Activated T-cell treated with anti-CD3 and anti-CD28 coated beads for 1 hour (primary cell): ENCODE measurements around the gene FES.

ENCODE experiments used
- DNase-seq: peaks from one replicate; pipeline ENCODE4 v3.0.0-alpha.2; 2020; ENCODE audit warnings: low read depth

FES gene

GRCh38 chr15:90876512-90877170 is 7.7 kb upstream of the FES start:
- no peak for DNase-seq

DNA sequence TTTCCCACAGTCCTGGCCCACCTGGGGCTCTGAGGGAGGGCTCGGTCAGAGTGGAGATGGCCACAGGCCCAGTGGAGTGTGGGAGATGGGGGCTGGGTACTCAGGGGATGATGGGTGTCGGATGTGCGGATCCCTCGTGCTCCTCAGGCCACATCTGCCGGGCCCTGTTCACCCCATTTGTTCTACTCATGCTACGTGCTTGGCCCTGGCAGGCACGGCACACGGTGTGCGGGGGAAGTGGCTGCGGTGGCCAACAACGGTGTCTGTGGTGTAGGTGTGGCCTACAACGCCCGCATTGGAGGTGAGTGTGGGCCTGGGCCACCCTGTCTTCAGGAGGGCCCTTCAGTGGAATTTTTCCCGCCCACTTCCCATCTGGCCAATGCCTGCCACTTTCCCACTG is 7.0 kb upstream of the FES start:
- no peak for DNase-seq

DNA sequence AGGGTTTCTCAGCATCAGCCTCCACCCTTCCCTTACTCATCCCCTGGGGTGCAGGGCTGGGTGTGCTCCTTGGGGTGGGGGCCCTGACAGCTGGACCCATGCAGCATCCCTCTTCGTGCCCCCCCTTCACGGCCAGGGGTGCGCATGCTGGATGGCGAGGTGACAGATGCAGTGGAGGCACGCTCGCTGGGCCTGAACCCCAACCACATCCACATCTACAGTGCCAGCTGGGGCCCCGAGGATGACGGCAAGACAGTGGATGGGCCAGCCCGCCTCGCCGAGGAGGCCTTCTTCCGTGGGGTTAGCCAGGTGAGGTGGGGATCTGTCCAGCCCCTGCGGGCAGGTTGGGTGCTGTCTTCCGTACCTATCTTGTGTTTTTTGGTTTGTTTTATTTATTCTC is 6.3 kb upstream of the FES start:
- no peak for DNase-seq

- DNase-seq: no peak
Measured at GRCh38 chr15:90878660-90879059, 5.6 kb upstream of the FES start.

DNA sequence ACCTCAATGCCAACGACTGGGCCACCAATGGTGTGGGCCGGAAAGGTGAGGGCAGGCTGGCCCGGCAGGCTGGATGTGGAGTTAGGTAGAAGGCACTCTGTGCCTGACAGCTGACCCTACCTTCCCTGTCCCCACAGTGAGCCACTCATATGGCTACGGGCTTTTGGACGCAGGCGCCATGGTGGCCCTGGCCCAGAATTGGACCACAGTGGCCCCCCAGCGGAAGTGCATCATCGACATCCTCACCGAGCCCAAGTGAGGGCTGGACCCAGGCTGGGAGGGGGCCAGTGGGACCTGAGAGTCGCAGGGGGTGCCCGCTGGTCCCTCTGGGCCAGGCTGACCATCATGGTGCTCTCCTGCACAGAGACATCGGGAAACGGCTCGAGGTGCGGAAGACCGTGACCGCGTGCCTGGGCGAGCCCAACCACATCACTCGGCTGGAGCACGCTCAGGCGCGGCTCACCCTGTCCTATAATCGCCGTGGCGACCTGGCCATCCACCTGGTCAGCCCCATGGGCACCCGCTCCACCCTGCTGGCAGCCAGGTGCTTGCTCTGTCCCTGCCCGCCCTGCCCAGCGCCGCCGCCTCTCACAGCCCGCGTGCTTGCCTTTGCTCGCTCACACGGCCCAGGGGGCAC is 4.5 kb upstream of the FES start:
- DNase-seq: no peak

GRCh38 chr15:90880381-90881145 is 3.7 kb upstream of the FES start:
- no peak for DNase-seq

DNA sequence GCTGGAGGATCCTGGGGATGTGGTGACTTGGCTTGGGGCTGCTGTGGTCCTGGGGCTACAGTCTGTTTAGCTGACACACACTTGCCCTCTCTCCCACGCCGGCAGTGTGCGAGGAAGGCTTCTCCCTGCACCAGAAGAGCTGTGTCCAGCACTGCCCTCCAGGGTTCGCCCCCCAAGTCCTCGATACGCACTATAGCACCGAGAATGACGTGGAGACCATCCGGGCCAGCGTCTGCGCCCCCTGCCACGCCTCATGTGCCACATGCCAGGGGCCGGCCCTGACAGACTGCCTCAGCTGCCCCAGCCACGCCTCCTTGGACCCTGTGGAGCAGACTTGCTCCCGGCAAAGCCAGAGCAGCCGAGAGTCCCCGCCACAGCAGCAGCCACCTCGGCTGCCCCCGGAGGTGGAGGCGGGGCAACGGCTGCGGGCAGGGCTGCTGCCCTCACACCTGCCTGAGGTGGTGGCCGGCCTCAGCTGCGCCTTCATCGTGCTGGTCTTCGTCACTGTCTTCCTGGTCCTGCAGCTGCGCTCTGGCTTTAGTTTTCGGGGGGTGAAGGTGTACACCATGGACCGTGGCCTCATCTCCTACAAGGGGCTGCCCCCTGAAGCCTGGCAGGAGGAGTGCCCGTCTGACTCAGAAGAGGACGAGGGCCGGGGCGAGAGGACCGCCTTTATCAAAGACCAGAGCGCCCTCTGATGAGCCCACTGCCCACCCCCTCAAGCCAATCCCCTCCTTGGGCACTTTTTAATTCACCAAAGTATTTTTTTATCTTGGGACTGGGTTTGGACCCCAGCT is 2.9 kb upstream of the FES start:
- no peak for DNase-seq

- no peak for DNase-seq
Measured at GRCh38 chr15:90881978-90882721, 2.2 kb upstream of the FES start.

- DNase-seq: no peak
Measured at GRCh38 chr15:90882781-90883525, 1.4 kb upstream of the FES start.

DNA sequence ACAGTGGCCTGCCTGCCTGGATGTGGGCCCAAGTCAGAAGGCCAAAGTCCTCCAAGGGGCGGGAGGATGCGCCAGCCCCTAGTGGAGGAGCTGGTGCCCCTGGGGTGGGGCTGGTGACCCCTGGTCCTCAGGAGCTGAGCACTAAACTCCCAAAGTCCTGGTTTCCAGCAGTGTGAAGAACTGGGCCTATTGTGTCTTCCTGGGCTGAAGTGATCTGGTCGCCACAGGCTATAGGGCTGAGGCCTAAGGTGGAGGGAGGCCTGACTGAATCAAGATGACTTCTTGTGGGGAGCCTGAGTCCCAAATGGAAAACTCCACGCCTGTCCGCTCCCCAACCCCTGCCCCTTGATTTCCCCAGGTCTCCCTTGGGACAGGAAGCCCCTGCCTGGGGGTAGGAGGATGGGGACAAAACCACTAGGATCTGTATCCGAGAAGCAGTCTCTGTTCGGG is 753 bp upstream of the FES start:
- no peak for DNase-seq

GRCh38 chr15:90884719-90885431 is 571 bp downstream of the FES start:
- no peak for DNase-seq

DNA sequence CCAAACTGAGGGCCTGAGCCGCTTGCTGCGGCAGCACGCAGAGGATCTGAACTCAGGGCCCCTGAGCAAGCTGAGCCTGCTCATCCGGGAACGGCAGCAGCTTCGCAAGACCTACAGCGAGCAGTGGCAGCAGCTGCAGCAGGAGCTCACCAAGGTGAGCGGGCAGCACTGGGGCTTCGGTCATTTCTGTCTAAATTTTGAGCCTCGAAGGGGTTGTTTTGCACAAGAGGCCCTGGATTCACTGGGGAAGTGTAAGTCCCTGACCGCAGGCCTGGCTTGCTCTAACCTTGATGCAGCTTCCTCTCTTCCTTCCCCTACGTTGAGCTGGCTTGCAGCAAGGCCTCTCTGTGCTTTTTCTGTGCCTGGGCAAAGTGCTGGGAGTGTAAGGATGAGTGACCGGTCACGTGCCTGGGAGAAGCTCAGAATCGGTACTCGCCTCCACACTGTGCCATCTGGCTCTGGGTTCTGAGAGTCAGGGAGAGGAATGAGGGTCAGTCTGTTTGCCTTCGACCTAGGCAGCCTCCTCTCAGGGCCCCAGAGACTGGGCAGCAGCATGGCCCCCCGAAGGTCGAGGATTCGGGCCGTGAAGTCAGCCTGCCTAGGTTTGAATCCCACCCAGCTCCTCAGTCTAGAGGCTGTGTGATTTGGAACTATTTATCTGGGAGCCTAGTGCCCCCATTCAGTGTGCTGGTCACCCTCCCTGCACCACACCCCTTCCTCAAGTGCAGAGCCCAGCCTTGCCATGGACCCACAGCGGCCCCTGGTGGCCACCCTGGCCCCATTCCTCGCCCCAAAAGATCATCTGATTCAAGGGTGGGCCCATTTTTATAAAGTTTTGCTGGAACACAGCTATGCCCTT is 1.4 kb downstream of the FES start:
- peak; percentile 80 for DNase-seq

DNA sequence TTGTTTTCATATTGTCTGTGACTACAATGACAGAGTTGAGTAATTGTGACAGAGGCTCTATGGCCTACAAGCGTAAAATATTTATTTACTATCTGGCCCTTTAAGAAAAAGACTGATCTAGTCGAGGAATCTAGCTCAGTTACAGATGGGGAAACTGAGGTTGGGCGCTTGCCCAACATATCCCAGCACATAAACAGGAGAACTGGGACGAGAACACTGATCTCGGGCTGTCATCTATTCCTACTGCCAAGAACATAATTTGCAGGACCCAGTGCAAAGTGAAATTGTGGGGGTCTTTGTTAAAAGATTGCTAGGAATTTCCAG is 1.9 kb downstream of the FES start:
- DNase-seq: no peak

DNA sequence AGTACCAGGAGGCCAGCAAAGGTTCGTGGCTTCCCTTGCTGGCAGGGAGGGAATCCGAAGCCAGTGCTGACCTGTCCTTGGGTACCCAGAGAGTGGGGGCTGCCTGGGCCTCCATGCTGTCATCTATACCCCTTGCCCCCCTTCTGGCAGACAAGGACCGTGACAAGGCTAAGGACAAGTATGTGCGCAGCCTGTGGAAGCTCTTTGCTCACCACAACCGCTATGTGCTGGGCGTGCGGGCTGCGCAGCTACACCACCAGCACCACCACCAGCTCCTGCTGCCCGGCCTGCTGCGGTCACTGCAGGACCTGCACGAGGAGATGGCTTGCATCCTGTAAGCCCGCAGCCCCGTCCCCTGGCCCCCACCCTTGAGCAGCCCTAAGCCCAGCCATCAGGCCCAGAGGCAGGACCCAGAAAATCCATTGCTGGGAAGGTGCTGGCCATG is 2.8 kb downstream of the FES start:
- no peak for DNase-seq

DNA sequence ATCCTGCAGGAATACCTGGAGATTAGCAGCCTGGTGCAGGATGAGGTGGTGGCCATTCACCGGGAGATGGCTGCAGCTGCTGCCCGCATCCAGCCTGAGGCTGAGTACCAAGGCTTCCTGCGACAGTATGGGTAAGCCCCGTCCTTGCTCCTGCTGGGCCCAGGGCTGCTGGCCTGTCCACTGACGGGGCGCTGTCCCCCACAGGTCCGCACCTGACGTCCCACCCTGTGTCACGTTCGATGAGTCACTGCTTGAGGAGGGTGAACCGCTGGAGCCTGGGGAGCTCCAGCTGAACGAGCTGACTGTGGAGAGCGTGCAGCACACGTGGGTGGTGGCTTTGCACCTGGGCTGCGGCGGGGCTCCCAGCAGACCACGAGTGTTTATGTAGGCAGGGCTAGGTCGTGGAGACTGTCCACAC is 5.0 kb downstream of the FES start:
- DNase-seq: no peak

DNA sequence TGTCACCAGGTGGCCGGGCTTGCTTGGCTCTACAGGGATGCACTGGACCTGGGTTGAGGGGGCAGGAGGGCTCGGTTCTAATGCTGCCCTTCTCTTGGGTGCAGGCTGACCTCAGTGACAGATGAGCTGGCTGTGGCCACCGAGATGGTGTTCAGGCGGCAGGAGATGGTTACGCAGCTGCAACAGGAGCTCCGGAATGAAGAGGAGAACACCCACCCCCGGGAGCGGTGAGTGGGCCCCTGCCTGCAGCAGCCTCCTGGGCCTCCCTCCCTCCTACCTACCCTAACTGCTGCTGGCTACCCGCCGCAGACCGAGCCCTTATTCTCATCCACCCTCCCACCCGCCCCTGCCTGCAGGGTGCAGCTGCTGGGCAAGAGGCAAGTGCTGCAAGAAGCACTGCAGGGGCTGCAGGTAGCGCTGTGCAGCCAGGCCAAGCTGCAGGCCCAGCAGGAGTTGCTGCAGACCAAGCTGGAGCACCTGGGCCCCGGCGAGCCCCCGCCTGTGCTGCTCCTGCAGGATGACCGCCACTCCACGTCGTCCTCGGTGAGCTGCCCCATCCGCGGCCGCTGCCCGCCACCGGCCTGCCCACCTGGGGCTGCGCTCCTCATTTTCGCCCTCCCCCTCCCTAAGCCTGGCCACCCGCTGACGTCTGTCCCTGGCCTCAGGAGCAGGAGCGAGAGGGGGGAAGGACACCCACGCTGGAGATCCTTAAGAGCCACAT is 5.6 kb downstream of the FES start:
- no peak for DNase-seq

GRCh38 chr15:90890839-90891238 is 6.5 kb downstream of the FES start:
- DNase-seq: no peak

- DNase-seq: no peak
Measured at GRCh38 chr15:90891346-90891949, 7.1 kb downstream of the FES start.
